Breast epithelium (tissue), 4 donors: ENCODE data around the gene ARMH1. TPM values are rescaled to one million over a fixed set of nuclear protein-coding genes. Genes with fewer than 3 reads are reported as not detected.

Source experiments
- DNase-seq, 2 donors: peaks; one replicate each; pipeline ENCODE4 v3.0.0-alpha.2; 2019; ENCODE audit warnings: low spot score in 2 of 2
- H3K27ac ChIP-seq, 2 donors: fragments of 200-600 bp; sonication (generic) in 1 of 2; one replicate each; pipeline ENCODE4 v1.5.1; 2016 to 2019; ENCODE audit warnings: mild to moderate bottlenecking in 1 of 2
- H3K27me3 ChIP-seq, 2 donors: fragments of 200-600 bp; sonication (generic) in 1 of 2; one replicate each; pipeline versions ENCODE4 v1.5.1 to v1.6.0; 2017 to 2019; ENCODE audit warnings: control low read depth in 1 of 2, mild to moderate bottlenecking in 1 of 2
- H3K36me3 ChIP-seq: fragments of 200-600 bp; one replicate; pipeline ENCODE4 v1.5.1; 2019
- H3K4me1 ChIP-seq, 2 donors: fragments of 200-600 bp; sonication (generic); one replicate each; pipeline ENCODE4 v1.5.1; 2016 to 2019; ENCODE audit warnings: control low read depth in 1 of 2
- H3K4me3 ChIP-seq, 3 donors: fragments of 200-600 bp; sonication (generic); 1 replicate in 2 of 3; 2 replicates in 1 of 3; pipeline ENCODE4 v1.5.1; 2016 to 2019; ENCODE audit warnings: mild to moderate bottlenecking in 3 of 3, moderate library complexity in 2 of 3
- H3K9me3 ChIP-seq, 2 donors: fragments of 200-600 bp; sonication (generic) in 1 of 2; one replicate each; pipeline ENCODE4 v1.5.1; 2016 to 2019; ENCODE audit warnings: control low read depth in 1 of 2
- POLR2A ChIP-seq: fragments of 450-650 bp; IDR thresholded peaks from one replicate; pipeline ENCODE4 v1.6.1; 2016; ENCODE audit warnings: antibody characterized with exemption, mild to moderate bottlenecking, moderate library complexity
- POLR2AphosphoS5 ChIP-seq, 3 donors: sonication (generic); formaldehyde crosslinking; IDR thresholded peaks; one replicate each; pipeline ENCODE4 v1.6.1; 2017; ENCODE audit warnings: antibody characterized with exemption in 3 of 3
- intact Hi-C: fragments of 100-400 bp; cut with DNase I; formaldehyde crosslinking; loops from one replicate; pipeline ENCODE4 v1.15.1; 2023; ENCODE audit warnings: low total_unique reads
- total RNA-seq, 3 donors: library from RNA; depleted of rRNA; stranded (reverse); fragments of >200 nt; gene quantifications; one replicate each; pipeline ENCODE4 v1.1.0, GENCODE V29; 2016
- TF ChIP-seq, protein P1 (sequence below), 3 donors: fragments of 450-650 bp; IDR thresholded peaks; one replicate each; pipeline ENCODE4 v1.5.1; 2016 to 2017; ENCODE audit warnings: antibody characterized with exemption in 3 of 3, mild to moderate bottlenecking in 3 of 3, moderate library complexity in 3 of 3

Gene ARMH1
- total RNA-seq, 3 donors from 2014 or later: 1.8 to 3.8 (median 2.9) TPM

DNA sequence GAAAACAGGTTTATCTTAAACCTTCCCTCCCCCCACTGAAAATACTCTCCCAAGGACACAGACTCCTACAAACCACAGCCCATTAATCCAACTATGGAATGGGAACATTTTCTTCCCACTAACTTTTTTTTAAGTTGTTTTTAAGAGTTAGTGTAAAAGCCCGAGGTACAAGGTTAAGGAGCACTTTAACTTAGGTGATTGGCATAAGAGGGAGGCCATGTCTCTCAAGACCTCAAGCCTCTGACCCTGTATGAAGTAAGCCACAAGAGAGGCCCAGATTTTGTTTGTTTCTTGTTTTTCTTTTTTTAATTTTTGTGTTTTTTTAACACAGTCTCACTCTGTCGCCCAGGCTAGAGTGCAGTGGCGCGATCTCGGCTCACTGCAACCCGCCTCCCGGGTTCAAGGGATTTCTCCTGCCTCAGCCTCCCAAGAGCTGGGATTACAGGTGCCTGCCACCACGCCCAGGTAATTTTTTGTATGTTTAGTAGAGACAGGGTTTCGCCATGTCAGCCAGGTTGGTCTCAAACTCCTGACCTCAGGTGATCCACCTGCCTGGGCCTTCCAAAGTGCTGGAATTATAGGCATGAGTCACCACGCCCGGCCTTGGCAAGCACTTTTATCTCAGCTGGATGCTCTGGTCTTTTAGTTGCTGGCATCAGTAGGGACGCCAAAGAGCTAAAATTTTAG is 14.4 kb downstream of the ARMH1 start:
- no peak for TF ChIP-seq POLR2A
- TF ChIP-seq, protein P1, sequence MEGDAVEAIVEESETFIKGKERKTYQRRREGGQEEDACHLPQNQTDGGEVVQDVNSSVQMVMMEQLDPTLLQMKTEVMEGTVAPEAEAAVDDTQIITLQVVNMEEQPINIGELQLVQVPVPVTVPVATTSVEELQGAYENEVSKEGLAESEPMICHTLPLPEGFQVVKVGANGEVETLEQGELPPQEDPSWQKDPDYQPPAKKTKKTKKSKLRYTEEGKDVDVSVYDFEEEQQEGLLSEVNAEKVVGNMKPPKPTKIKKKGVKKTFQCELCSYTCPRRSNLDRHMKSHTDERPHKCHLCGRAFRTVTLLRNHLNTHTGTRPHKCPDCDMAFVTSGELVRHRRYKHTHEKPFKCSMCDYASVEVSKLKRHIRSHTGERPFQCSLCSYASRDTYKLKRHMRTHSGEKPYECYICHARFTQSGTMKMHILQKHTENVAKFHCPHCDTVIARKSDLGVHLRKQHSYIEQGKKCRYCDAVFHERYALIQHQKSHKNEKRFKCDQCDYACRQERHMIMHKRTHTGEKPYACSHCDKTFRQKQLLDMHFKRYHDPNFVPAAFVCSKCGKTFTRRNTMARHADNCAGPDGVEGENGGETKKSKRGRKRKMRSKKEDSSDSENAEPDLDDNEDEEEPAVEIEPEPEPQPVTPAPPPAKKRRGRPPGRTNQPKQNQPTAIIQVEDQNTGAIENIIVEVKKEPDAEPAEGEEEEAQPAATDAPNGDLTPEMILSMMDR (IDR thresholded peaks at IDR 0.05): no peak
- no peak for TF ChIP-seq POLR2AphosphoS5 (IDR thresholded peaks at IDR 0.05)
- DNase-seq: no peak
- no peaks in the 10 kb centered on the region for H3K9me3 ChIP-seq
- H3K4me1 ChIP-seq: no peaks in the 10 kb centered on the region
- no peak overlapping the region for H3K4me3 ChIP-seq
- intact Hi-C loops: no loop called here
- H3K27me3 ChIP-seq: no peaks in the 10 kb centered on the region
- no peaks in the 10 kb centered on the region for H3K36me3 ChIP-seq
- H3K27ac ChIP-seq: no peak overlapping the region

DNA sequence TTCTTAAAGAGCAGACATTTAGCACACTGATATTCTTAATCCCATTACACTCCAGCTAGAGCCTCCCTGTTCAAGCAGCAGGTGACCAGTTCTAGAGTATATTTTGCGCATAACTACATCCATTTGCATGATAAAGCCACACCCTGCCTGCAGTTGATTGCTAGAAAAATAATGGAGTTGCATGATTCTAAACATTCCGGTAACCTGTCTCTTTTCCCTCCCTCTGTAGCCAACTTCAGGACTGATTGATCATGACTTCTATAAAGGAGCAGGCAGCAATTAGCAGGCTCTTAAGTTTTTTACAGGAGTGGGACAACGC is 14.9 kb downstream of the ARMH1 start:
- intact Hi-C loops: no loop called here
- no peak for DNase-seq
- Histone ChIP-seq H3K9me3 (no peaks in the 10 kb centered on the region), H3K4me1 (no peaks in the 10 kb centered on the region), H3K27ac (no peak overlapping the region), H3K36me3 (no peaks in the 10 kb centered on the region), H3K4me3 (no peak overlapping the region), H3K27me3 (no peaks in the 10 kb centered on the region)
- TF ChIP-seq POLR2A: no peak
- TF ChIP-seq, protein P1 (IDR thresholded peaks at IDR 0.05): no peak
- no peak for TF ChIP-seq POLR2AphosphoS5 (IDR thresholded peaks at IDR 0.05)

DNA sequence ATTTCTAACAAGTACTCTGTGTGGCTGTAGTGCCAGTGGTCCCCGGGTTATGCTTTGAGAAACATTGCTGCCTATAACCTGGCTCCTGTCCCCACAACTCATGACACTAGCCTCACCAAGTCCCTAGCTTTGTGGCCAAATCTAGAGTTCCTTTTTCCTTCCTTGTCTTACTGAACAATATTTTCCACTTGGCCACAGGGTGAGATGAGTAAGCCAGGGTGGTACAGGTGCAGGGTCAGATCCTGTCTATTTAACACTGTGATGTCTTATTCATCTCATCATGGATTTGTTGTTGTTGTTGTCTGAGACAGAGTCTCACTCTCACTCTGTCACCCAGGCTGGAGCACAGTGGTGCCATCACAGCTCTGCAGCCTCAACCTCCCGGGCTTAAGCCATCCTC is 18.6 kb downstream of the ARMH1 start:
- H3K27me3 ChIP-seq: no peaks in the 10 kb centered on the region
- H3K4me1 ChIP-seq: no peaks in the 10 kb centered on the region
- intact Hi-C loops: no loop called here
- H3K36me3 ChIP-seq: no peaks in the 10 kb centered on the region
- H3K27ac ChIP-seq: no peak overlapping the region
- no peaks in the 10 kb centered on the region for H3K9me3 ChIP-seq
- no peak for TF ChIP-seq POLR2AphosphoS5 (IDR thresholded peaks at IDR 0.05)
- TF ChIP-seq, protein P1 (IDR thresholded peaks at IDR 0.05): no peak
- no peak for TF ChIP-seq POLR2A
- DNase-seq: no peak
- no peak overlapping the region for H3K4me3 ChIP-seq

DNA sequence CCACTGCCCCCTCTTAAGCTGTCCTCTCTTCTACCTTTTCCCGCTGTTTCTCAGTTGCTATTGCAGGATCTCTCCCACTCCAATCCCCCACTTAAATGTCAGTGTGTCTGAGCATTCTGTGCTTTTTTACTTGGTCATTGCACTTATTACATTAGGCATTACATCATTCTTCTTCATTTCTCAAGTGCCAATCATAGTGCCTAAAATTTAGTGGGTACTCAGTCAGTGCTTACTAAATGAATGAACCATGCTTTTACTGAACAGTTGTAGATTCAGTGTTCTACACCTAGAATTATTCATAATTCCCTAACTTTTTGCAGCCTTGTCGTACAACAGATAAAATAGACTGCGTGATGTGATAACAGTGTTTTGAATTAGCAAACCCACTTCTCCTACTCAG is 19.4 kb downstream of the ARMH1 start:
- intact Hi-C loops: no loop called here
- no peak overlapping the region for H3K4me3 ChIP-seq
- H3K36me3 ChIP-seq: no peaks in the 10 kb centered on the region
- no peaks in the 10 kb centered on the region for H3K4me1 ChIP-seq
- TF ChIP-seq, protein P1 (IDR thresholded peaks at IDR 0.05): no peak
- TF ChIP-seq POLR2A (no peak), POLR2AphosphoS5 (IDR thresholded peaks at IDR 0.05) (no peak)
- H3K27me3 ChIP-seq: no peaks in the 10 kb centered on the region
- no peak for DNase-seq
- H3K9me3 ChIP-seq: no peaks in the 10 kb centered on the region
- H3K27ac ChIP-seq: no peak overlapping the region

DNA sequence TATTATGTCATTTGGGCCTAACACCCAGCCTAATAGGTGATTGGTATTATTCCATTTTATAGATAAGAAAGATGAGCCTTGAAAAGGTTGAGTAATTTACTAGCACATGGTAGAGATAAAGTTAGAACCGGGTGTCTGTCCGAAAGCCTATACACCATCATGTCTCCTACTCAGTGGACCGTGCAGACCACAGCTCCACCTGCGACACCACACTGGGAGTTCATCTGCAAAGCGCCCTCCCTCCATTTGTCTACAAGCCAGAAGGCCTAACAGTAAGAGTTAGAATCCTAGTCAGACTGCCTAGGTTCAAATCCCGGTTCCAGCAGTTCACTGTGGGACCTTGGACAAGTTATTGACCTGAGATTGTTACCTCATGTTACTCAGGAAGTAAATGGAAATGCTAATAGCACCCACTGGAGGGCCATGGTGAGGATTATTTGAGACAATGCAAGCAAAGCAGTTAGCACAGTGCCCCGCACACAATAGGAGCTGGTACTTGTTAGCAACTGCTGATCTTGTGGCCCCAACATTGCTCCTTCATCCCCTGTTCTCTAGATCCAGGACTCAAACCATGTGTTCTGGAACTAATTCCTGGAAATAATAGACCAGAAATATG is 20.5 kb downstream of the ARMH1 start:
- H3K36me3 ChIP-seq: no peaks in the 10 kb centered on the region
- no peak for DNase-seq
- H3K27ac ChIP-seq: no peak overlapping the region
- no peaks in the 10 kb centered on the region for H3K9me3 ChIP-seq
- intact Hi-C loops: no loop called here
- no peaks in the 10 kb centered on the region for H3K27me3 ChIP-seq
- H3K4me3 ChIP-seq: no peak overlapping the region
- TF ChIP-seq POLR2A (no peak), POLR2AphosphoS5 (IDR thresholded peaks at IDR 0.05) (no peak)
- TF ChIP-seq, protein P1 (IDR thresholded peaks at IDR 0.05): no peak
- H3K4me1 ChIP-seq: no peaks in the 10 kb centered on the region
